GM08714 (cell line): Measurements from ENCODE around the gene KERA.

Source experiments
- H3K4me3 ChIP-seq: fragments of 200-500 bp; sonication (Bioruptor generic); 2 replicates; pipeline ENCODE4 v1.5.1; 2014; ENCODE audit warnings: mild to moderate bottlenecking, low read length, inconsistent platforms
- ZNF274 ChIP-seq: IDR thresholded peaks from 2 replicates; pipeline ENCODE4 v1.6.1; 2012; ENCODE audit warnings: mild to moderate bottlenecking, low read depth, low read length

KERA gene, protein sequence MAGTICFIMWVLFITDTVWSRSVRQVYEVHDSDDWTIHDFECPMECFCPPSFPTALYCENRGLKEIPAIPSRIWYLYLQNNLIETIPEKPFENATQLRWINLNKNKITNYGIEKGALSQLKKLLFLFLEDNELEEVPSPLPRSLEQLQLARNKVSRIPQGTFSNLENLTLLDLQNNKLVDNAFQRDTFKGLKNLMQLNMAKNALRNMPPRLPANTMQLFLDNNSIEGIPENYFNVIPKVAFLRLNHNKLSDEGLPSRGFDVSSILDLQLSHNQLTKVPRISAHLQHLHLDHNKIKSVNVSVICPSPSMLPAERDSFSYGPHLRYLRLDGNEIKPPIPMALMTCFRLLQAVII

DNA sequence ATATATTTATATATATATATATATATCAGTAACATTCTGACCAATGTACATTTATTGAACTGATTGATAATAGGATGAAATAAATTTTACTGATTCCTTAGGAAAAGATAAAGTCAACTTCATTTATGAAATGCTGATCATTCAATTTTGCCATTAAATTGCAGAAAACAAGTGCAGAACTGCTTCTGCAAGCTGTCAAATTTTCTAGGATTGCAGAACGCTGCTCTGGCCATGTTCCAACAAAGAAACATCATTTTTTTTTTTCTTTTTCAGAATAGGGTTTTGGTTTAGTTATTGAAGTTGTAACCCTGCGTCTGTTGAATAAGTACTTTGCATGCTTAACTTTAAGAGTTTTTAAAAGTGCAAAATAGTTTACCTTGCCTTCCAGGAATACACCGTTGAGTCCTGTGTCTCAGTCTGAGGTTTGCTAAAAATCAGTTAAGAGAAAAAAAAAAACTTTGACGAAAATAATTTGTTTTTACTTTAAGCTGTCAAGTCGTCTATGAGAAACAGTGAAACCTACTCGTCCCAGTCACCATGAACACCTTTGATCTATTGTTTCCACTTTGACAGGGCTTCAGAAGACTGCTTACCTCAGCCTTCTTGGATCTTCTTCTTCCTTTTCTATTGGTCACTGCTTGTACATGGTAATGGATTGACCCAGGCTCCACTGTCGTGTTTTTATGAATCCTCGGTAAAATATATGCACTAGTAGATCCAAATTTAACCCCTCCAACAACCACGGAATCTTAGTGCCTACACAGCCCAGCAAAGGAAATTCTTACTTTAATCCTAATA, at the start of gene KERA:
TSS of gene KERA (minus strand) at position 657 of the 798 bp plus-strand sequence. CDS start 1,743 bp downstream, outside the sequence.
- TF ChIP-seq ZNF274 = no peak
- no peak within 1 kb of the TSS for H3K4me3 ChIP-seq

GRCh38 chr12:91106283-91106682, 48.5 kb upstream of the KERA start:
- no peak overlapping the region for H3K4me3 ChIP-seq
- TF ChIP-seq ZNF274 = no peak

DNA sequence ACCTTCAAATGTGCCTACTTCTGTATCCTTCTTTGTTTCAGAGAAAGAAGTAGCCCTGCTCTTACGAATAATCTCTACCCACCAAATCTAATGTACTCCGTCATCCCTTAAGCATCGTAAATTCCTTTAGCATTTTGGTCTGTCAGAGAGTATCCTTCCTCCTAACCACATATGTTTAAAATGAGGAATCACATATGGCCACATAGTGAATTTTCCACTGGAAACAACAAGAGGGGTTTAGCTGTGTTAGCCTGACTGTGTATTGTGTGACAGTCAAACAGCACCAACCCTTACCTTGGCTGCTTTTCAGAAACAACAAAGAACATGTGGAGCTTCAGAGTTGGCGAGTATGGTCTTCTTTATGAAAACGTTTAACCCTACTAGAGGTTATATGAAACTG, 48.0 kb upstream of the KERA start:
- no peak overlapping the region for H3K4me3 ChIP-seq
- TF ChIP-seq ZNF274 = no peak

GRCh38 chr12:91104812-91105466, 47.1 kb upstream of the KERA start:
- no peak overlapping the region for H3K4me3 ChIP-seq
- no peak for TF ChIP-seq ZNF274

- H3K4me3 ChIP-seq = no peak overlapping the region
Observed at GRCh38 chr12:91103624-91104023, 45.8 kb upstream of the KERA start.

GRCh38 chr12:91103101-91103500, 45.3 kb upstream of the KERA start:
- no peak overlapping the region for H3K4me3 ChIP-seq
- no peak for TF ChIP-seq ZNF274

More at GRCh38 chr12:91103624-91104023, 45.8 kb upstream of the KERA start:
- no peak for TF ChIP-seq ZNF274

- no peak overlapping the region for H3K4me3 ChIP-seq
- no peak for TF ChIP-seq ZNF274
Observed at GRCh38 chr12:91100906-91101305, 43.1 kb upstream of the KERA start.

DNA sequence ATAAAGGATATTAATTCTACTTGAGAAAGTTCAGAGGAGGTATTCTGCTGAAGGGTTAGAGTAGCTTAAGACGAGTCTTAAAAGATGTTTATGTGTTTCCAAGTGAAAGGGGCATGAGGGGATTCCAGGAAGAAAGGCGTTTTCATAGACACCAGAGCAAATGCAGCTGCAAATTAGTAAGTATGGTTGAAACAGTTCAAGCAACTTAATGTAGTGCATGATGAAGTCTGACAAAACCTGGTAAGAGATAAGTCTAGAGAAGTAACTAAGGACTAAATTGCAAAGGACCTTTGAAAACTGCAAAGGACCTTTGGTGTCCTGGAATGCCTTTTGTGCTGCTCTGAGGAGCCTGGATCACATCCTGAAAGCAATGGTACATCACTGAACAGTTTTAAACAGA, 42.0 kb upstream of the KERA start:
- no peak overlapping the region for H3K4me3 ChIP-seq
- no peak for TF ChIP-seq ZNF274

- H3K4me3 ChIP-seq = no peak overlapping the region
- no peak for TF ChIP-seq ZNF274
Observed at GRCh38 chr12:91099341-91099740, 41.5 kb upstream of the KERA start.

GRCh38 chr12:91098941-91099340, 41.1 kb upstream of the KERA start:
- no peak overlapping the region for H3K4me3 ChIP-seq
- no peak for TF ChIP-seq ZNF274

- no peak overlapping the region for H3K4me3 ChIP-seq
- no peak for TF ChIP-seq ZNF274
Observed at GRCh38 chr12:91098461-91098860, 40.6 kb upstream of the KERA start.

GRCh38 chr12:91094957-91095356, 37.1 kb upstream of the KERA start:
- TF ChIP-seq ZNF274 = no peak
- H3K4me3 ChIP-seq = no peak overlapping the region

DNA sequence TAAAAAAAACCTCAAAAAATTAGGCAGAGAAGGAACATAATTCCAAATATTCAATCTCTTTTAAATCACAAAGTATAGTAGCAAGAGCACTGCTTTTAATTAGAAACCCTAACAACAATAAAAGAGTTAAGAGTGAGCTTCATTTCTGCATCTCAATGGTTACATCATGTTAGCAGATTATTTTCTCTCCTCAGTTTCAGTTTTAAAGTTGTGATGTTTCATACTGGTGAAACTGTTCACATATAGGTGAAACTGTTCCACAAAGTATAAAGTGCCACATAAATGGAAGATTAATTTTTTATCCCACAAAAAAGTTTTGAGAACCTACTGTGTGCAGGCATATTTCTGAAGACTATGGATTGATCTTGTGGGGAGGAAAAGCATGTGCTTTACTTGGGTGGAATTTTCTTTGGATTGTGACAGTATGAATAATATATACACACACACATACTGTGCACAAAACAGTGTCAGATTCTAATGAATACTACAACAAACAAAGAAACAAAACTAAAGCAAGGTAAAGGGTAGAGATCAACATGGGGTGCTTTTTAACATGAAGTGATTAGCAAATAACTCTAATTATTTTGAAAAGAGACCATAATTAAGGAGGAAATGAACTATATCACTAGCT, 36.3 kb upstream of the KERA start:
- no peak overlapping the region for H3K4me3 ChIP-seq
- TF ChIP-seq ZNF274 = no peak

GRCh38 chr12:91093341-91093740, 35.5 kb upstream of the KERA start:
- no peak for TF ChIP-seq ZNF274
- H3K4me3 ChIP-seq = no peak overlapping the region
